WTC11 (cell line): ENCODE data around the gene WBP2.

Experiments used
- ATF3 ChIP-seq: sonication (generic); formaldehyde crosslinking; conservative IDR thresholded peaks from 2 replicates; pipeline ENCODE4 v1.8.1; 2022; ENCODE audit warnings: mild to moderate bottlenecking, missing genetic modification reagents
- CTCF ChIP-seq: fragments of 200-600 bp; IDR thresholded peaks from 2 replicates; pipeline ENCODE4 v1.8.0; 2022; ENCODE audit warnings: antibody characterized with exemption
- SMAD3 ChIP-seq: sonication (generic); formaldehyde crosslinking; IDR thresholded peaks from 2 replicates; pipeline ENCODE4 v1.8.0; 2022; ENCODE audit warnings: missing genetic modification reagents, mild to moderate bottlenecking, borderline replicate concordance
- TF ChIP-seq, protein P1 (sequence below): sonication (generic); formaldehyde crosslinking; IDR thresholded peaks from 2 replicates; pipeline ENCODE4 v1.8.1; 2023; ENCODE audit warnings: mild to moderate bottlenecking, missing genetic modification reagents
- TF ChIP-seq, protein P2 (sequence below): sonication (generic); formaldehyde crosslinking; IDR thresholded peaks from 2 replicates; pipeline ENCODE4 v1.8.0; 2022; ENCODE audit warnings: missing genetic modification reagents
- TF ChIP-seq, protein P3 (sequence below): sonication (generic); formaldehyde crosslinking; IDR thresholded peaks from 2 replicates; pipeline ENCODE4 v1.8.0; 2022; ENCODE audit warnings: mild to moderate bottlenecking, missing genetic modification reagents

GRCh38 chr17:75892556-75893224 is 37.6 kb upstream of the WBP2 start:
- TF ChIP-seq CTCF (no peak), ATF3 (CRISPR knock-in tag) (no peak), SMAD3 (CRISPR knock-in tag) (no peak)
- TF ChIP-seq, protein P1, sequence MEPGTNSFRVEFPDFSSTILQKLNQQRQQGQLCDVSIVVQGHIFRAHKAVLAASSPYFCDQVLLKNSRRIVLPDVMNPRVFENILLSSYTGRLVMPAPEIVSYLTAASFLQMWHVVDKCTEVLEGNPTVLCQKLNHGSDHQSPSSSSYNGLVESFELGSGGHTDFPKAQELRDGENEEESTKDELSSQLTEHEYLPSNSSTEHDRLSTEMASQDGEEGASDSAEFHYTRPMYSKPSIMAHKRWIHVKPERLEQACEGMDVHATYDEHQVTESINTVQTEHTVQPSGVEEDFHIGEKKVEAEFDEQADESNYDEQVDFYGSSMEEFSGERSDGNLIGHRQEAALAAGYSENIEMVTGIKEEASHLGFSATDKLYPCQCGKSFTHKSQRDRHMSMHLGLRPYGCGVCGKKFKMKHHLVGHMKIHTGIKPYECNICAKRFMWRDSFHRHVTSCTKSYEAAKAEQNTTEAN (CRISPR knock-in tag): no peak
- TF ChIP-seq, protein P2, sequence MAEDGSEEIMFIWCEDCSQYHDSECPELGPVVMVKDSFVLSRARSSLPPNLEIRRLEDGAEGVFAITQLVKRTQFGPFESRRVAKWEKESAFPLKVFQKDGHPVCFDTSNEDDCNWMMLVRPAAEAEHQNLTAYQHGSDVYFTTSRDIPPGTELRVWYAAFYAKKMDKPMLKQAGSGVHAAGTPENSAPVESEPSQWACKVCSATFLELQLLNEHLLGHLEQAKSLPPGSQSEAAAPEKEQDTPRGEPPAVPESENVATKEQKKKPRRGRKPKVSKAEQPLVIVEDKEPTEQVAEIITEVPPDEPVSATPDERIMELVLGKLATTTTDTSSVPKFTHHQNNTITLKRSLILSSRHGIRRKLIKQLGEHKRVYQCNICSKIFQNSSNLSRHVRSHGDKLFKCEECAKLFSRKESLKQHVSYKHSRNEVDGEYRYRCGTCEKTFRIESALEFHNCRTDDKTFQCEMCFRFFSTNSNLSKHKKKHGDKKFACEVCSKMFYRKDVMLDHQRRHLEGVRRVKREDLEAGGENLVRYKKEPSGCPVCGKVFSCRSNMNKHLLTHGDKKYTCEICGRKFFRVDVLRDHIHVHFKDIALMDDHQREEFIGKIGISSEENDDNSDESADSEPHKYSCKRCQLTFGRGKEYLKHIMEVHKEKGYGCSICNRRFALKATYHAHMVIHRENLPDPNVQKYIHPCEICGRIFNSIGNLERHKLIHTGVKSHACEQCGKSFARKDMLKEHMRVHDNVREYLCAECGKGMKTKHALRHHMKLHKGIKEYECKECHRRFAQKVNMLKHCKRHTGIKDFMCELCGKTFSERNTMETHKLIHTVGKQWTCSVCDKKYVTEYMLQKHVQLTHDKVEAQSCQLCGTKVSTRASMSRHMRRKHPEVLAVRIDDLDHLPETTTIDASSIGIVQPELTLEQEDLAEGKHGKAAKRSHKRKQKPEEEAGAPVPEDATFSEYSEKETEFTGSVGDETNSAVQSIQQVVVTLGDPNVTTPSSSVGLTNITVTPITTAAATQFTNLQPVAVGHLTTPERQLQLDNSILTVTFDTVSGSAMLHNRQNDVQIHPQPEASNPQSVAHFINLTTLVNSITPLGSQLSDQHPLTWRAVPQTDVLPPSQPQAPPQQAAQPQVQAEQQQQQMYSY (CRISPR knock-in tag): no peak
- TF ChIP-seq, protein P3, sequence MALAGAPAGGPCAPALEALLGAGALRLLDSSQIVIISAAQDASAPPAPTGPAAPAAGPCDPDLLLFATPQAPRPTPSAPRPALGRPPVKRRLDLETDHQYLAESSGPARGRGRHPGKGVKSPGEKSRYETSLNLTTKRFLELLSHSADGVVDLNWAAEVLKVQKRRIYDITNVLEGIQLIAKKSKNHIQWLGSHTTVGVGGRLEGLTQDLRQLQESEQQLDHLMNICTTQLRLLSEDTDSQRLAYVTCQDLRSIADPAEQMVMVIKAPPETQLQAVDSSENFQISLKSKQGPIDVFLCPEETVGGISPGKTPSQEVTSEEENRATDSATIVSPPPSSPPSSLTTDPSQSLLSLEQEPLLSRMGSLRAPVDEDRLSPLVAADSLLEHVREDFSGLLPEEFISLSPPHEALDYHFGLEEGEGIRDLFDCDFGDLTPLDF (CRISPR knock-in tag): no peak
